Measurements from ENCODE around the gene ELL.

- TF ChIP-seq ZNF274 (IDR thresholded peaks at IDR 0.05; ENCODE audit: low read depth, low read length) = no peak
- TF ChIP-seq SUZ12 (IDR thresholded peaks at IDR 0.05; ENCODE audit: extremely low read depth, insufficient read depth, insufficient read length) = no peak
Observed at GRCh38 chr19:18399008-18399407, 122.9 kb downstream of the ELL start.
